H9 (cell line): ENCODE measurements around the gene PLIN4. TPM values are rescaled to one million over a fixed set of nuclear protein-coding genes. Genes with fewer than 3 reads are reported as not detected.
A peak's percentile ranks its signal among the peaks of the same experiment; 100 is the strongest.

ENCODE experiments used
- DNase-seq: peaks from one replicate; pipeline ENCODE4 v3.0.0-alpha.2; 2017
- H2AFZ ChIP-seq: one replicate; pipeline ENCODE4 v1.6.1; 2013; ENCODE audit warnings: mild to moderate bottlenecking, low read length, control low read depth, moderate library complexity
- H2AK5ac ChIP-seq: 2 replicates; pipeline ENCODE4 v1.6.1; 2013; ENCODE audit warnings: low read length, control low read depth, mixed read lengths; ENCODE audit not compliant: insufficient read length
- H2BK120ac ChIP-seq: one replicate; pipeline ENCODE4 v1.6.1; 2013; ENCODE audit warnings: low read depth, mild to moderate bottlenecking, low read length, control low read depth, inconsistent platforms; ENCODE audit not compliant: poor library complexity, severe bottlenecking
- H2BK12ac ChIP-seq: 2 replicates; pipeline ENCODE4 v1.6.1; 2013; ENCODE audit warnings: low read length, control low read depth, mixed read lengths, low read depth; ENCODE audit not compliant: insufficient read length
- H2BK15ac ChIP-seq: 2 replicates; pipeline ENCODE4 v1.6.1; 2013; ENCODE audit warnings: low read depth, low read length, control low read depth
- H2BK20ac ChIP-seq: one replicate; pipeline ENCODE4 v1.6.1; 2013; ENCODE audit warnings: low read depth, mild to moderate bottlenecking, low read length, control low read depth, inconsistent platforms; ENCODE audit not compliant: poor library complexity, severe bottlenecking
- H2BK5ac ChIP-seq: 2 replicates; pipeline ENCODE4 v1.6.1; 2013; ENCODE audit warnings: low read length, control low read depth, mixed read lengths; ENCODE audit not compliant: insufficient read length
- H3K14ac ChIP-seq: 2 replicates; pipeline ENCODE4 v1.6.1; 2013; ENCODE audit warnings: low read length, control low read depth; ENCODE audit not compliant: insufficient read depth
- H3K18ac ChIP-seq: 2 replicates; pipeline ENCODE4 v1.6.1; 2013; ENCODE audit warnings: low read depth, mild to moderate bottlenecking, mixed read lengths, low read length, control low read depth; ENCODE audit not compliant: insufficient read length
- H3K23ac ChIP-seq: 2 replicates; pipeline ENCODE4 v1.6.1; 2013; ENCODE audit warnings: low read length, control low read depth, mixed read lengths, low read depth; ENCODE audit not compliant: insufficient read length
- H3K23me2 ChIP-seq: 2 replicates; pipeline ENCODE4 v1.6.1; 2013; ENCODE audit warnings: low read depth, mild to moderate bottlenecking, mixed read lengths, low read length, control low read depth; ENCODE audit not compliant: insufficient read length, poor library complexity, severe bottlenecking
- H3K27ac ChIP-seq: 2 replicates; pipeline ENCODE4 v1.5.1; 2013; ENCODE audit warnings: low read length, control low read depth, mixed read lengths, low read depth; ENCODE audit not compliant: insufficient read length
- H3K27me3 ChIP-seq: 2 replicates; pipeline ENCODE4 v1.6.1; 2013; ENCODE audit warnings: low read length, control low read depth, inconsistent platforms; ENCODE audit not compliant: insufficient read depth
- H3K4ac ChIP-seq: 2 replicates; pipeline ENCODE4 v1.6.1; 2013; ENCODE audit warnings: low read depth, mild to moderate bottlenecking, control low read depth, inconsistent platforms, low read length, moderate library complexity
- H3K4me1 ChIP-seq: 2 replicates; pipeline ENCODE4 v1.6.1; 2013; ENCODE audit warnings: low read length, control low read depth, inconsistent platforms; ENCODE audit not compliant: insufficient read depth
- H3K4me2 ChIP-seq: 2 replicates; pipeline ENCODE4 v1.6.1; 2013; ENCODE audit warnings: low read length, control low read depth, mixed read lengths; ENCODE audit not compliant: insufficient read length, insufficient read depth
- H3K56ac ChIP-seq: 2 replicates; pipeline ENCODE4 v1.6.1; 2013; ENCODE audit warnings: low read depth, mild to moderate bottlenecking, mixed read lengths, low read length, control low read depth; ENCODE audit not compliant: insufficient read length
- H3K79me1 ChIP-seq: 2 replicates; pipeline ENCODE4 v1.6.1; 2013; ENCODE audit warnings: low read depth, mild to moderate bottlenecking, moderate library complexity, low read length, control low read depth, inconsistent platforms; ENCODE audit not compliant: insufficient read depth, poor library complexity, severe bottlenecking
- H3K79me2 ChIP-seq: 2 replicates; pipeline ENCODE4 v1.6.1; 2013; ENCODE audit warnings: low read length, control low read depth, inconsistent platforms; ENCODE audit not compliant: insufficient read depth
- H3K9ac ChIP-seq: 2 replicates; pipeline ENCODE4 v1.6.1; 2013; ENCODE audit warnings: low read length, control low read depth, mixed read lengths; ENCODE audit not compliant: insufficient read length; ENCODE audit errors: extremely low read depth
- H3K9me3 ChIP-seq: one replicate; pipeline ENCODE4 v1.6.1; 2013; ENCODE audit warnings: low read depth, low read length, inconsistent platforms; ENCODE audit not compliant: control insufficient read depth
- H3T11ph ChIP-seq: one replicate; pipeline ENCODE4 v1.6.1; 2013; ENCODE audit warnings: mild to moderate bottlenecking, low read length, control low read depth, inconsistent platforms
- H4K20me1 ChIP-seq: one replicate; pipeline ENCODE4 v1.6.1; 2013; ENCODE audit not compliant: control insufficient read depth, insufficient read length, insufficient read depth
- H4K5ac ChIP-seq: 2 replicates; pipeline ENCODE4 v1.6.1; 2013; ENCODE audit warnings: low read depth, mild to moderate bottlenecking, mixed read lengths, low read length, control low read depth; ENCODE audit not compliant: insufficient read length
- H4K8ac ChIP-seq: replicated peaks from 2 replicates; pipeline ENCODE4 v1.6.1; 2013; ENCODE audit warnings: low read length, control low read depth, mixed read lengths, low read depth; ENCODE audit not compliant: insufficient read length
- H4K91ac ChIP-seq: 2 replicates; pipeline ENCODE4 v1.6.1; 2013; ENCODE audit warnings: low read depth, mild to moderate bottlenecking, moderate library complexity, mixed read lengths, low read length, control low read depth; ENCODE audit not compliant: insufficient read length
- H3K27ac Mint-ChIP-seq, 3 experiments: 2 replicates in 2 of 3; 3 replicates in 1 of 3; pipeline ENCODE4 v1.8.0; 2020 to 2021; ENCODE audit warnings: mixed read lengths in 3 of 3, mild to moderate bottlenecking in 1 of 3, moderate library complexity in 1 of 3
- H3K27me3 Mint-ChIP-seq: 2 replicates; pipeline ENCODE4 v1.8.0; 2021; ENCODE audit warnings: low read depth, mild to moderate bottlenecking, moderate library complexity, mixed read lengths
- H3K36me3 Mint-ChIP-seq, 3 experiments: 2 replicates in 2 of 3; 3 replicates in 1 of 3; pipeline ENCODE4 v1.8.0; 2020 to 2021; ENCODE audit warnings: low read depth in 3 of 3, mixed read lengths in 3 of 3; ENCODE audit not compliant: insufficient read depth in 1 of 3
- H3K4me1 Mint-ChIP-seq, 2 experiments: 2 replicates each; pipeline ENCODE4 v1.8.0; 2020; ENCODE audit warnings: mixed read lengths in 2 of 2
- H3K4me3 Mint-ChIP-seq, 2 experiments: 2 replicates in 1 of 2; 3 replicates in 1 of 2; pipeline ENCODE4 v1.8.0; 2020 to 2021; ENCODE audit warnings: mild to moderate bottlenecking in 2 of 2, mixed read lengths in 2 of 2, moderate library complexity in 1 of 2
- H3K9me3 Mint-ChIP-seq, 2 experiments: 2 replicates in 1 of 2; 3 replicates in 1 of 2; pipeline ENCODE4 v1.8.0; 2020; ENCODE audit warnings: mild to moderate bottlenecking in 2 of 2, mixed read lengths in 2 of 2, moderate library complexity in 1 of 2
- CTCF ChIP-seq: fragments of 200-600 bp; sonication (generic); conservative IDR thresholded peaks from 3 replicates; pipeline ENCODE4 v1.8.0; 2021; ENCODE audit warnings: antibody characterized with exemption, mild to moderate bottlenecking
- WGBS: extraction: QIAGEN DNeasy Blood & Tissue Kit; methylation state at CpG from one replicate; pipeline ENCODE4 v1.1.7; 2013; ENCODE audit warnings: missing lambda C conversion rate, low lambda C conversion rate, mixed read lengths; ENCODE audit not compliant: insufficient read length; ENCODE audit errors: extremely low coverage; 5-methylcytosine and 5-hydroxymethylcytosine counted together
- total RNA-seq: library from RNA; stranded (reverse); gene quantifications from 2 replicates; pipeline ENCODE4 v1.2.1, GENCODE V29; 2021

Gene PLIN4
- total RNA-seq, 1 experiment from 2014 or later, result 1.1 TPM

- Histone ChIP-seq H3K79me1 (no peaks in the 10 kb centered on the region), H3K27ac (no peak overlapping the region), H3K14ac (no peak overlapping the region; the same call in 1 of the 2 replicates), H2BK12ac (no peak overlapping the region), H4K8ac (no peak overlapping the region), H3K56ac (no peak overlapping the region), H4K20me1 (peaks cover 6% of the 10 kb centered on the region), H2BK20ac (no peak overlapping the region), H4K91ac (no peak overlapping the region), H3K27me3 (no peaks in the 10 kb centered on the region), H2AK5ac (no peak overlapping the region), H3K9ac (no peak overlapping the region), H3T11ph (no peak overlapping the region), H4K5ac (no peak overlapping the region), H3K4me1 (no peaks in the 10 kb centered on the region; the same call in 1 of the 2 replicates), H2AFZ (no peak overlapping the region), H3K23me2 (no peaks in the 10 kb centered on the region), H2BK120ac (no peak overlapping the region), H2BK15ac (no peak overlapping the region), H3K79me2 (no peaks in the 10 kb centered on the region), H2BK5ac (no peak overlapping the region), H3K18ac (no peak overlapping the region), H3K4ac (no peak overlapping the region), H3K23ac (no peak overlapping the region), H3K9me3 (no peaks in the 10 kb centered on the region), H3K4me2 (no peak overlapping the region)
- Mint-ChIP-seq H3K36me3 (peaks cover 22 to 29% (median 24%) of the 10 kb centered on the region in 3 experiments), H3K4me3 (no peak overlapping the region), H3K27me3 (peaks cover 2% of the 10 kb centered on the region; the same call in 1 of the 2 replicates), H3K27ac (no peak overlapping the region), H3K4me1 (peaks cover 9 to 18% of the 10 kb centered on the region in 2 experiments), H3K9me3 (no peaks in the 10 kb centered on the region; a peak in 1 of 5 replicates)
- no CpG with 5 or more reads among the region's 44 CpGs for WGBS
- peak; percentile 100 for TF ChIP-seq CTCF
- peak; percentile 71 for DNase-seq
These were observed 40.0 kb upstream of the PLIN4 start for GRCh38 chr19:4557971-4558941.
